Nephron progenitor cell (in vitro differentiated cells): ENCODE measurements around the gene SIL1.

ENCODE experiments used
- DNase-seq: peaks from one replicate; pipeline ENCODE4 v3.0.0; 2021
- H3K27ac Mint-ChIP-seq: 2 replicates; pipeline ENCODE4 v1.8.0; 2021; ENCODE audit warnings: mild to moderate bottlenecking, moderate library complexity, mixed read lengths
- H3K27me3 Mint-ChIP-seq: 2 replicates; pipeline ENCODE4 v1.8.0; 2021; ENCODE audit warnings: mild to moderate bottlenecking, low read depth, mixed read lengths; ENCODE audit not compliant: poor library complexity
- H3K36me3 Mint-ChIP-seq: 2 replicates; pipeline ENCODE4 v1.8.0; 2021; ENCODE audit warnings: low read depth, mixed read lengths
- H3K4me1 Mint-ChIP-seq: 2 replicates; pipeline ENCODE4 v1.8.0; 2021; ENCODE audit warnings: mixed read lengths
- H3K4me3 Mint-ChIP-seq: 2 replicates; pipeline ENCODE4 v1.8.0; 2021; ENCODE audit warnings: mild to moderate bottlenecking, moderate library complexity, mixed read lengths
- H3K9me3 Mint-ChIP-seq: 2 replicates; pipeline ENCODE4 v1.8.0; 2021; ENCODE audit warnings: mild to moderate bottlenecking, moderate library complexity, mixed read lengths
- CTCF ChIP-seq: fragments of 200-600 bp; sonication (generic); IDR thresholded peaks from 2 replicates; pipeline ENCODE4 v1.5.0; 2021; ENCODE audit warnings: antibody characterized with exemption

The SIL1 gene

GRCh38 chr5:138900281-138900965, 297.7 kb downstream of the SIL1 start:
- Mint-ChIP-seq H3K27me3 (no peaks in the 10 kb centered on the region), H3K27ac (peak overlapping the region; percentile 59), H3K4me1 (peaks cover 8% of the 10 kb centered on the region), H3K9me3 (no peaks in the 10 kb centered on the region), H3K36me3 (peaks cover 91% of the 10 kb centered on the region), H3K4me3 (no peak overlapping the region)
- no peak for DNase-seq
- TF ChIP-seq CTCF, result no peak

- H3K27ac Mint-ChIP-seq, result no peak overlapping the region
- TF ChIP-seq CTCF, result no peak
- no peaks in the 10 kb centered on the region for H3K9me3 Mint-ChIP-seq
- no peaks in the 10 kb centered on the region for H3K27me3 Mint-ChIP-seq
- DNase-seq, result no peak
- H3K36me3 Mint-ChIP-seq, result peaks cover 90% of the 10 kb centered on the region
- peaks cover 8% of the 10 kb centered on the region for H3K4me1 Mint-ChIP-seq
- no peak overlapping the region for H3K4me3 Mint-ChIP-seq
Observed at GRCh38 chr5:138898742-138899141, 299.4 kb downstream of the SIL1 start.

- Mint-ChIP-seq H3K9me3 (no peaks in the 10 kb centered on the region), H3K4me3 (no peak overlapping the region), H3K27ac (no peak overlapping the region), H3K4me1 (peaks cover 8% of the 10 kb centered on the region), H3K36me3 (peaks cover 87% of the 10 kb centered on the region), H3K27me3 (no peaks in the 10 kb centered on the region)
- DNase-seq, result no peak
- no peak for TF ChIP-seq CTCF
Observed at GRCh38 chr5:138898299-138898698, 299.9 kb downstream of the SIL1 start.
